22Rv1 (cell line): ENCODE data around the gene SEC14L3.
A peak's percentile ranks its signal among the peaks of the same experiment; 100 is the strongest.

Experiments
- H3K27ac ChIP-seq: fragments of 450-650 bp; 2 replicates; pipeline ENCODE4 v1.5.1; 2017
- ZFX ChIP-seq: fragments of 450-650 bp; IDR thresholded peaks from 2 replicates; pipeline ENCODE4 v1.6.1; 2017; ENCODE audit warnings: antibody characterized with exemption, borderline replicate concordance
- TF ChIP-seq, protein P1 (sequence below): fragments of 450-650 bp; IDR thresholded peaks from 2 replicates; pipeline ENCODE4 v1.5.1; 2017; ENCODE audit warnings: mild to moderate bottlenecking

SEC14L3 gene

DNA sequence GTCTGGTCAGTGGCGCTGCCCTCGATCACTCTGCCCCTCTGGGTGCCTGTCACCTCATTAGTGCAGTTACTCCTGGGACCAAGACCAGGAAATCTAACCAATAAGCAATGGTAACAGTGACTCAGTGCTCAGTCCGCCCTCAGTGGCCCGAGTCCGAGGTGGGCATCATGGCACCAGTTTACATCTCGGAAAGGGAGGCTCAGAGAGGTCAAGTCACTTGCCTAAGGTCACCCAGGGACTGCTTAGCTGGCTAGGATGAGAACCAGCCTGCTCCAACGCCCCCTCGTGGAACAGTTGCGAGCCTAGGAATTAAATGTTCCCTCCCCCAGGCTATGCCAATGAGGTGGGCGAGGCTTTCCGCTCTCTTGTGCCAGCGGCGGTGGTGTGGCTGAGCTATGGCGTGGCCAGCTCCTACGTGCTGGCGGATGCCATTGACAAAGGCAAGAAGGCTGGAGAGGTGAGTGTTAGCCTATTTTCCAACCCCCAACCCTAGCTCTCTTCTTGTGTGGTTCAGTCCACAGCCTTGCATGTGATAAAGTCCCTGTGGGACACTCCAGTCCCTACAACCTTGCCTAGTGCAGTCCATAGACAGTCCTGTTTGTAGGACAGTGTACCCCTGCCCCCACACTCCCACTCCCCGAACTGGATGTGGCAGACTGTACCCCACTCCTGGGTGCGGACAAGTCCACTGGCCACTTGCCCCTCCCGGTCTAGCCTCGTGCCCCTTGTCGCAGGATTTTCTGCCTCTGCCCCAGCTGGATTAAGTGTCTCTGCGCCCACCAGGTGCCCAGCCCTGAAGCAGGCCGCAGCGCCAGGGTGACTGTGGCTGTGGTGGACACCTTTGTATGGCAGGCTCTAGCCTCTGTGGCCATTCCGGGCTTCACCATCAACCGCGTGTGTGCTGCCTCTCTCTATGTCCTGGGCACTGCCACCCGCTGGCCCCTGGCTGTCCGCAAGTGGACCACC is 45.1 kb downstream of the SEC14L3 start:
- TF ChIP-seq, protein P1, sequence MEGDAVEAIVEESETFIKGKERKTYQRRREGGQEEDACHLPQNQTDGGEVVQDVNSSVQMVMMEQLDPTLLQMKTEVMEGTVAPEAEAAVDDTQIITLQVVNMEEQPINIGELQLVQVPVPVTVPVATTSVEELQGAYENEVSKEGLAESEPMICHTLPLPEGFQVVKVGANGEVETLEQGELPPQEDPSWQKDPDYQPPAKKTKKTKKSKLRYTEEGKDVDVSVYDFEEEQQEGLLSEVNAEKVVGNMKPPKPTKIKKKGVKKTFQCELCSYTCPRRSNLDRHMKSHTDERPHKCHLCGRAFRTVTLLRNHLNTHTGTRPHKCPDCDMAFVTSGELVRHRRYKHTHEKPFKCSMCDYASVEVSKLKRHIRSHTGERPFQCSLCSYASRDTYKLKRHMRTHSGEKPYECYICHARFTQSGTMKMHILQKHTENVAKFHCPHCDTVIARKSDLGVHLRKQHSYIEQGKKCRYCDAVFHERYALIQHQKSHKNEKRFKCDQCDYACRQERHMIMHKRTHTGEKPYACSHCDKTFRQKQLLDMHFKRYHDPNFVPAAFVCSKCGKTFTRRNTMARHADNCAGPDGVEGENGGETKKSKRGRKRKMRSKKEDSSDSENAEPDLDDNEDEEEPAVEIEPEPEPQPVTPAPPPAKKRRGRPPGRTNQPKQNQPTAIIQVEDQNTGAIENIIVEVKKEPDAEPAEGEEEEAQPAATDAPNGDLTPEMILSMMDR = peak; percentile 88
- no peak for TF ChIP-seq ZFX
- H3K27ac ChIP-seq = peak overlapping the region; percentile 98

DNA sequence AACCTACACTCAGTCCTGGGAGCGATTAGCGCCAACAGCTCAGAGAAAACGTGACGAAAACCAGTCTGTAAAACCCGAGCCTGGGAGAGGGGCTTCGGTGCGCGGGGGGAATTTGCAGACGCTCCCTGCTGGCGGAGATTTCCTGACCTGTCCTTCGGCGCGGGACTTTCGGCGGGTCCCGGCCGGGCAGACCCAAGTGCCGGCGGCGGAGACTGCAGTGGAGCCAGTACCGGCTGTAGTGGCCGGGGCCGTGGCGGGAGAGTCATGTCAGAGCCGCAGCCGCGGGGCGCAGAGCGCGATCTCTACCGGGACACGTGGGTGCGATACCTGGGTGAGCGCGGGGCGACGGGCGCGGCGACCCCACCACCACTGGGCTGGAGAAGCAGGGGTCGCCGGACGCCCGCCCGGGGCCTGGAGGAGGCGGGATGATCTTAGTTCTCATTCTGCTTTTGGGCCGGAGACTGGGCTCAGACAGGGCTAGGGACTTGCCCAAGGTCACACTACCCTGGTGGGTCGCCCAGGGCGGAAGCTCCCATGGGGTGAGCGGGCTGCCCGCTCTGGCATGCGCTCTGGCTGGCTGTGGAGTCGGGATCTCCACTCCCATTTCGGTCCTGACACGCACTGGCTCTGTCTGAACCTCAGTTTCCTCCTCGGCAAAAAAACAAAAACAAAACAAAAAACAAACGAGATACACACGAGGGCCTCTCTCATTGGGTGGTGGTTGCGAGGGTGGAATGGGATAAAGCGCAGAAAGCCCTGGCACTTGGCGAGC is 46.0 kb downstream of the SEC14L3 start, which contains the start of gene MTFP1:
MTFP1 (plus strand) TSS at position 153 of the 772 bp plus-strand sequence; CDS start at position 265, 112 bp downstream.
- TF ChIP-seq ZFX = no peak
- TF ChIP-seq, protein P1 = no peak
- peak within 1 kb of the TSS; percentile 98 for H3K27ac ChIP-seq

DNA sequence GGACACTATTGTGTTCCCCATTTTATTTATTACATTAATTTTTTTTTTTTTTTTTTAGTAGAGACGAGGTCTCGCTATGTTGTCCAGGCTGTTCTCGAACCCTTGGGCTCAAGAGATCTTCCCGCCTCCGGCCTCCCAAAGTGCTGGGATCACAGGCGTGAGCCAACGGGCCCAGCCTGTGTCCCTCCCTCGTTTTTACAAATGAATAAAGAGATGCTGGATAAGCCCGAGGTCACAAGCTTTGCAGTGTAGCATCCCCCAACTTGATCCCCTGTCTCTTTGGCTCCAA is 46.5 kb downstream of the SEC14L3 start:
- TF ChIP-seq ZFX = no peak
- TF ChIP-seq, protein P1 = no peak
- H3K27ac ChIP-seq = peak overlapping the region; percentile 98

DNA sequence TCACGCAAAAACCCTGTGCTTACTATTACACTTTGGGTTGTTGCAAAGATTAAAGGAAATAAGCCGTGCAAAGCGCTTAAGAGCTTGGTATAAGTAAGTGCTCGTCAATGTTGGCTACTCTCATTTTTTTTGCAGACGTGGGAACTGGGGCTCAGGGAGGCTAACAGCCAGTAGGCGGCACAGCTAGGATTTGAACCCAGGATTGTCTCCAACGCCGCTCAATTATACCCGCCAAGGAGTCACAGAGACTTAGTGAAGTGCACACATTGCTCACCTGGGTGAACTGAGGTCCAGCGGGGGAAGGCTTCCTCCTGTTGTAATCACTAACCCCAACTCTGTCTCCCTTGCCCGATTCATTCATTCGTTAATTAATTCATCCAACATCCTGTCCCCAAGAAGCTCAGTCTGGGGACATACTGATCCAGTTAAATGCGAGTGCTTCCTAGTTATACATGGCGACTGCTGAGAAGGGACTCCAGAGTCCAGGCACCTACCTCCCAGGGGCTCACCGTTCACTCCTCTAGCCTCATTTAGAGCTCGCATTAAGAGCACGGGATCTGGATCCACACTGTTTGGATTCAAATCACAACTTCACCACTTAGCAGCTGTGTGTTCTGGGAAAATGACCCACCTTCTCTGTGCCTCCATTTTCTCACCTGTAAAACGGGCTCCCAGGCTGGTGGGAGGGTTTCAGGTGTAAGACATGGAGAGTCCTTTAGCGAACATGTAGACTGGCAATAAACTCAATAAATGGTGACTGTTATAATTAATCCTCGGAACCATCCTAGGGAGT is 47.1 kb downstream of the SEC14L3 start:
- no peak for TF ChIP-seq ZFX
- TF ChIP-seq, protein P1 = no peak
- peak overlapping the region; percentile 98 for H3K27ac ChIP-seq

DNA sequence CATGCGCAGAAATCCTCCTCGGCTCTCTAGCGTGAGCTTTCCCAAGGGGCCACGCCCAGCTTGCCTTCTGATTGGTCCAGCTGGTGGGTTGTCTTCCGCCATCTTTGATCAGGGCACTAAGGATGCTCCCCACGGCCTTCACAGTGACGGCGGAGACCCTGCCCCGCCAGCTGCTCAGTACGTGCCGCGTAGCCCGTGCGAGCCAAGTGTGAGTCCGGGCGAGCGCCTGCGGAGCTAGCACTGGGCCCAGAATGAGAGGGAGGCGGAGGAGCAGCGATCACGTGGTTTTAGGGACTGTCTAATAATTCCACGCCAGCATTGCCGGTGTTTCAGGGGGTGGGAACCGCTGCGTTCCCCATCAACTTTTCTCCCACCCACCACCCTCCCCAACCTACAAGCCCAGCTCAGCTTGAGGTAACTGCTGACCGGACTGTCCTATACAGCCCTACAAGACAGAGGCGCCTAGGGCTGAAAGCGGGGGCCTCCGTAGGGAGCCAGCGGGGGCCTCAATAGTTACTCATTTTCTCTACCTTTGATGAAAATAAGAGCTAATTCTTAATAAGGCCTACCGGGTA is 47.8 kb downstream of the SEC14L3 start:
- peak overlapping the region; percentile 98 for H3K27ac ChIP-seq
- TF ChIP-seq, protein P1 = no peak
- no peak for TF ChIP-seq ZFX

DNA sequence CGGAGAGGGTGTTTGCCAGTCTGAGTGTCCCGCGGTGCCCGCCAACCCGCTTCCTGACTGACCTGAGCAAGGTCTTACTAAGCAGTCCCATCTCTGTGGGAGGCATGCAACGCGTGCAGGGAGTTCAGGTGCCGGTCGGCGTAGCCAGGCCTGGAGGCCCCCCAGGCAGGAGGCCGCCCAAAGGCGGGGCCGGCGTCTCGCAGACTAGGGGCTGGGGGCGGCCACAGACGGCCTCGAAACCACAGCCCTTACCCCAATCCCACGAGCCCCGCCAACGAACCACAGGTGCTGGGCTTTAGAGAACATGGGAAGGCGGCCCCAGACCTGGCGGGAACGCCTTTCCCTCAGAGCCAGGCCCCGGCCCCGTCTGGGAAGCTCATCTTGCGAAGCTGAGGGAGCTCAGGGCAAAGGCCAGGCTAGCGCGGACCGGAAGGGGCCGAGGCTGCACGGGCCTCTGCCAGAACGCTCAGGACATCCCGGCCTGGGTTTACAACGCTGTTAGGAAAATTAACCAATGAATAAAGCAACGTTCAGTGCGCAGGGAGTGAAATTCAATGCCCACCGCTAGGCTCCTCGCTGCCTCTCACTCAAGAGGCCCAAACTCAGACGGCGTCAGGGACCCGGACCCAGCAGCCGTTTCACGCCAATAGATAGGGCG is 48.4 kb downstream of the SEC14L3 start:
- H3K27ac ChIP-seq = peak overlapping the region; percentile 98
- TF ChIP-seq, protein P1 = no peak
- TF ChIP-seq ZFX = no peak
